Adrenal gland (tissue), 12 donors: ENCODE results near the gene SKP1. TPM values are rescaled to one million over a fixed set of nuclear protein-coding genes. Genes with fewer than 3 reads are reported as not detected.

Experiments
- DNase-seq, 7 donors: peaks; one replicate each; pipeline ENCODE4 v3.0.0-alpha.2; 2019 to 2020
- H3K27ac ChIP-seq, 5 donors: fragments of 200-600 bp; sonication (generic) in 4 of 5; 1 replicate in 3 of 5; 2 replicates in 2 of 5; pipeline versions ENCODE4 v1.5.1 to v1.8.0; 2016 to 2020; ENCODE audit warnings: mild to moderate bottlenecking in 1 of 5
- H3K27me3 ChIP-seq: fragments of 200-600 bp; 2 replicates; pipeline ENCODE4 v1.8.0; 2021
- H3K36me3 ChIP-seq, 2 donors: fragments of 200-600 bp; replicated peaks in 1 of 2; 1 replicate in 1 of 2; 2 replicates in 1 of 2; pipeline versions ENCODE4 v1.5.1 to v1.8.0; 2018 to 2022
- H3K4me1 ChIP-seq, 2 donors: fragments of 200-600 bp; replicated peaks in 1 of 2; 1 replicate in 1 of 2; 2 replicates in 1 of 2; pipeline versions ENCODE4 v1.5.1 to v1.8.0; 2018 to 2021
- H3K4me3 ChIP-seq, 4 donors: fragments of 200-600 bp; sonication (generic) in 3 of 4; one replicate each; pipeline ENCODE4 v1.5.1; 2016 to 2018
- H3K9me3 ChIP-seq, 3 donors: fragments of 200-600 bp; sonication (generic) in 1 of 3; replicated peaks in 1 of 3; 1 replicate in 2 of 3; 2 replicates in 1 of 3; pipeline versions ENCODE4 v1.5.1 to v1.8.0; 2016 to 2021
- CTCF ChIP-seq, 6 experiments: fragments of 450-650 bp in 4 of 6; fragments of 200-600 bp in 2 of 6; sonication (generic) in 1 of 6; IDR thresholded peaks; 1 replicate in 5 of 6; 2 replicates in 1 of 6; pipeline versions ENCODE4 v1.5.1 to v1.8.0; 2016 to 2021; ENCODE audit warnings: antibody characterized with exemption in 6 of 6, mild to moderate bottlenecking in 2 of 6, moderate library complexity in 1 of 6
- POLR2A ChIP-seq, 2 donors: fragments of 450-650 bp; IDR thresholded peaks; one replicate each; pipeline ENCODE4 v1.6.1; 2017; ENCODE audit warnings: antibody characterized with exemption in 2 of 2, mild to moderate bottlenecking in 2 of 2, moderate library complexity in 1 of 2
- WGBS, 4 donors: extraction: QIAGEN DNeasy Blood & Tissue Kit in 2 of 4; methylation state at CpG; one replicate each; pipeline versions ENCODE4 v1.1.5 to v1.1.7; 2013 to 2017; 5-methylcytosine and 5-hydroxymethylcytosine counted together
- intact Hi-C, 2 donors: fragments of 100-400 bp; cut with DNase I; formaldehyde crosslinking; loops; one replicate each; pipeline versions ENCODE4 v1.14.1 to v1.15.0; 2022 to 2023
- polyA plus RNA-seq, 3 donors: library from polyadenylated mRNA; stranded (reverse); fragments of 200-250 nt in 2 of 3; fragments of 350-450 nt in 1 of 3; fragmentation: Illumina TruSeq in 1 of 3; extraction: RNeasy Lipid Tissue Mini Kit (QIAGEN cat#74804) in 1 of 3; gene quantifications; one replicate each; pipeline ENCODE4 v1.2.3, GENCODE V29; 2013 to 2014
- total RNA-seq, 9 donors: library from RNA; depleted of rRNA in 4 of 9; stranded (reverse); fragments of >200 nt in 4 of 9; fragments of 120-200 nt in 1 of 9; fragmentation: NEBNext Ultra II Directional in 1 of 9; extraction: Animal tissue kit (Norgen Biotek cat#: 25700) in 1 of 9; gene quantifications; one replicate each; pipeline versions ENCODE4 v1.1.0 to v1.2.4, GENCODE V29; 2013 to 2023
- donor health status: healthy with polysubstance abuse.
- donor health status: Bipolar disorder and iron deficiency.
- donor health status: DM: yes; HTN: yes; CAD: no.
- donor health status: DM: no; HTN: no; CAD: no.
- donor health status: DM: no; HTN: no; CAD: no.
- donor health status: DM: yes; HTN: yes; CAD: no.

The SKP1 gene
- total and polyA plus RNA-seq, 12 donors = 121 to 1,485 (median 377) TPM

- TF ChIP-seq CTCF (IDR thresholded peaks at IDR 0.05) = no peak
- no peak for TF ChIP-seq POLR2A (IDR thresholded peaks at IDR 0.05)
- H3K27ac ChIP-seq = peak overlapping the region in 1 of 5 donors; percentile 31
- DNase-seq = peak in 4 of 7 donors; percentile 10 to 45 (median 15)
- 87 to 95% (median 92%) methylated on average over 8 of the region's 8 CpGs for WGBS, 4 donors
- H3K27me3 ChIP-seq = no peaks in the 10 kb centered on the region
- intact Hi-C loops = loop anchor here (5.0 kb wide), 2 partner anchors 38 to 98 kb away; no protein-coding TSS in a partner anchor
- H3K4me3 ChIP-seq = no peak overlapping the region
- peaks cover 4 to 18% of the 10 kb centered on the region in 2 donors for H3K4me1 ChIP-seq
- peaks cover 0 to 50% of the 10 kb centered on the region in 2 donors for H3K36me3 ChIP-seq
- no peaks in the 10 kb centered on the region for H3K9me3 ChIP-seq
Observed at GRCh38 chr5:134139891-134140469, 36.8 kb downstream of the SKP1 start.

DNA sequence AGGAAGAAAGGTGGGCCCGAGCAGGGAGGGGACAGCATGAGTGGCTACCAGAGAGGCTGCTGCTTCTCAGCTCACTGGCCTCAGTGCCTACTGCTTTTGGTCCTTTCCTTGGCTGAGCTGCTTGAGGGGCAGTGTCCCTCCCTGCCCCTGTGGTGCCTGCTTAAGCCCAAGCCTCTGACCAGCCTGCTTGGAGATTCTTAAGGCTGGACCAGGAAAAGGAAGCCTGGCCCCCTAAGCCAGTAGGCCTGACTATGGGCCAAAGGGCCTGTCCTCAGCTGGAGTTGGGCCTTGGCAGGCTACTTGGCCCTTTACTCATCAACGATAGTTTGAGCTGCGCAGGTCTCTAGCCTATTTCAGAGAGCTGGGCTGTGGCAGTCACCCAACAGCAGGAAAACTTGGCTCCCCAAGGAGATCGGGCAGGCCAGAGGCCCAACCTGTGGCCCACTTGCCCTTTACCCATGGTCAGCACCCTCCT lies 37.3 kb downstream of the SKP1 start:
- H3K4me1 ChIP-seq = peaks cover 4 to 18% of the 10 kb centered on the region in 2 donors
- TF ChIP-seq CTCF (IDR thresholded peaks at IDR 0.05) = no peak
- no peak for TF ChIP-seq POLR2A (IDR thresholded peaks at IDR 0.05)
- H3K36me3 ChIP-seq = peaks cover 0 to 49% of the 10 kb centered on the region in 2 donors
- H3K27ac ChIP-seq = peak overlapping the region in 1 of 5 donors; percentile 31
- no peaks in the 10 kb centered on the region for H3K9me3 ChIP-seq
- no peak overlapping the region for H3K4me3 ChIP-seq
- no peaks in the 10 kb centered on the region for H3K27me3 ChIP-seq
- peak; percentile 18 to 63 (median 46) for DNase-seq
- WGBS, 4 donors = 52 to 71% (median 70%) methylated on average over 3 to 4 of the region's 4 CpGs; no CpG with 5 or more reads in 1 of the 4 donors
- intact Hi-C loops = no loop called here

DNA sequence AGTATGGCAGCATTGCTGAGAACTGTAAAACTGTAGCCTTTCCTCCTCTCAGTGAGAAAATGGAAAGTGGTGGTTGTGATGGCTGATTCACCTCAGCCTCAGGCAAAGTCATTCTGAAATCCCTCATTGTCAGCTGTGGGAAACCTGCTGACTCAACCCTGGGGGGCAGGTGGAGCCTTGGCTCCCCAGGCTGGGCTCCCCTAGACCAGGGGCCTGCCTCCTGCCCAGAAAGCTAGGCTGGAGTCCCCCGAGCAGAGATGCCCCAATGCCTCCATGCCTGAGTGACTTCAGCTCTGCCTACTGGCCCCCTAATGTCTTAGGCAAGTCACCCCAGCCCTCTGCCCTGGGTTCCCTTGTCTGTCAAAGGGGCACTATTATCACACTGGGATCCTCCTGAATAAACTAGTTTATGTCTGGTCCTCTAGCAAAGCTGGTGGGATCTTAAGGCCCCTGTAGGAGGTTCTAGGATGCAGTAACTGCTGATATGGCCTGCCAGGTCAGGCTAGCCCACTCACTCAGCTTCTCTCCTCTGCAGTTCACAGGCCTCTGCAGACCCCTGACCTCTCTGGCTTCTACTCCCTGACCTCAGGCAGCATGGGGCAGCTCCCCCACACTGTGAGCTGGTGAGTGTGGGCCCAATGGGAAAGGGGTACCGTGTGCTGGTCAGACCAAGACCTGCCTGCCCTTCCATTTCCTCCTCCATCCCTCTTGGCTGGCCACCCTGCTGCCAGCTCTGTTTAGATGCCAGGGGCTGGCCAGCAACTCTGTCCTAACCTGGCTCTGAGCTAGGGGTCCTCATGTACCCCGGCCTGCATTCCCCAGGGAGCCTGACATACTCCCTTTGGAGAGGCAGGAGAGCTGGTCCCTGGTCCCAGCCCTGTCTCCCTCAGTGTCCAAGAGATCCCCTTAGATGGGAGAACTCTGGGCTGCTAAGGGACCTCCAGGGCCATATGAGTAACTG lies 38.1 kb downstream of the SKP1 start:
- intact Hi-C loops = no loop called here
- peak in 6 of 7 donors; percentile 1 to 46 (median 14) for DNase-seq
- Histone ChIP-seq H3K9me3 (no peaks in the 10 kb centered on the region), H3K4me1 (peaks cover 4 to 18% of the 10 kb centered on the region in 2 donors), H3K27me3 (no peaks in the 10 kb centered on the region), H3K27ac (peak overlapping the region in 1 of 5 donors; percentile 24), H3K4me3 (no peak overlapping the region), H3K36me3 (peaks cover 0 to 48% of the 10 kb centered on the region in 2 donors)
- TF ChIP-seq CTCF (IDR thresholded peaks at IDR 0.05) (no peak), POLR2A (IDR thresholded peaks at IDR 0.05) (no peak)
- WGBS, 4 donors = 81 to 95% (median 93%) methylated on average over 2 to 3 of the region's 3 CpGs

DNA sequence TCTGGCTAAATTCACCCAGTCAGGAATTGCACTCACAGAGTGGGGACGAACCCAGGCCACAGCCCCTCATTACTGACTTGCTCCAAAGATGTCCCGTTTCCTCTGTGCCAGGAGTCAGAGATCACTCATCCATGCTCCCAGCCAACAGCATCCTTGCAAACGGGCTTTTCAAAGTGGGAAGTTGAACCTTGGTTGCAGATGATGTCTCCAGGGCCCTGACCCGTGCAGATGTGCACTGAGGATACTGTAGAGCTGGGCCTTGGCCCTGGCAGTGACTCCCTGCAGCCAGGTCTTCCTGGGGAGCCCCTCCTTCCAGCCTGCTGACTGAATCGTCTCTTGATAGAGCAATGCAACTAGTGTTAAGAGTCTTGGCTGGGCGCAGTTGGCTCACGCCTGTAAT lies 40.0 kb downstream of the SKP1 start:
- WGBS, 4 donors = 73 to 95% (median 83%) methylated on average over 5 to 7 of the region's 7 CpGs
- intact Hi-C loops = no loop called here
- Histone ChIP-seq H3K27ac (no peak overlapping the region), H3K4me1 (peaks cover 4 to 18% of the 10 kb centered on the region in 2 donors), H3K4me3 (no peak overlapping the region), H3K36me3 (peaks cover 0 to 44% of the 10 kb centered on the region in 2 donors), H3K27me3 (no peaks in the 10 kb centered on the region), H3K9me3 (no peaks in the 10 kb centered on the region)
- peak in 6 of 7 donors; percentile 0 to 48 (median 10) for DNase-seq
- TF ChIP-seq POLR2A (IDR thresholded peaks at IDR 0.05) = no peak
